Skin of body (tissue), 2 donors: ENCODE results near the gene PSME3IP1. TPM values are rescaled to one million over a fixed set of nuclear protein-coding genes. Genes with fewer than 3 reads are reported as not detected.

Source experiments
- DNase-seq: peaks from one replicate; lab custom pipeline; 2025; lab: John Stamatoyannopoulos, UW
- total RNA-seq: library from RNA; depleted of rRNA; stranded (reverse); fragments of >200 nt; gene quantifications from one replicate; pipeline ENCODE4 v1.2.3, GENCODE V29; 2014

PSME3IP1 gene
- total RNA-seq, 1 donor from 2014 or later, result 39.9 TPM

GRCh38 chr16:57145046-57146021 is 40.5 kb downstream of the PSME3IP1 start:
- DNase-seq, result no peak

- DNase-seq, result no peak
These were observed 41.8 kb downstream of the PSME3IP1 start for GRCh38 chr16:57144027-57144426.

GRCh38 chr16:57143149-57143921 is 42.5 kb downstream of the PSME3IP1 start:
- DNase-seq, result no peak

- DNase-seq, result no peak
These were observed 43.8 kb downstream of the PSME3IP1 start for GRCh38 chr16:57141822-57142631.

GRCh38 chr16:57140931-57141668 is 44.7 kb downstream of the PSME3IP1 start:
- DNase-seq, result no peak

GRCh38 chr16:57138281-57138935 is 47.4 kb downstream of the PSME3IP1 start:
- no peak for DNase-seq

GRCh38 chr16:57137566-57138273 is 48.1 kb downstream of the PSME3IP1 start:
- no peak for DNase-seq

- no peak for DNase-seq
These were observed 48.8 kb downstream of the PSME3IP1 start for GRCh38 chr16:57137043-57137442.

GRCh38 chr16:57134982-57135381 is 50.9 kb downstream of the PSME3IP1 start:
- no peak for DNase-seq

GRCh38 chr16:57133886-57134285 is 52.0 kb downstream of the PSME3IP1 start:
- DNase-seq, result no peak

- DNase-seq, result no peak
These were observed 52.8 kb downstream of the PSME3IP1 start for GRCh38 chr16:57133031-57133430.

GRCh38 chr16:57132470-57132869 is 53.4 kb downstream of the PSME3IP1 start:
- no peak for DNase-seq

GRCh38 chr16:57131351-57131970 is 54.4 kb downstream of the PSME3IP1 start:
- no peak for DNase-seq

GRCh38 chr16:57130950-57131321 is 54.9 kb downstream of the PSME3IP1 start:
- no peak for DNase-seq

GRCh38 chr16:57128771-57129389 is 57.0 kb downstream of the PSME3IP1 start:
- DNase-seq, result no peak

GRCh38 chr16:57127836-57128235 is 58.0 kb downstream of the PSME3IP1 start:
- no peak for DNase-seq

- DNase-seq, result no peak
These were observed 58.6 kb downstream of the PSME3IP1 start for GRCh38 chr16:57127037-57127763.

GRCh38 chr16:57126411-57126810 is 59.4 kb downstream of the PSME3IP1 start:
- DNase-seq, result no peak
